Measurements from ENCODE around the gene LAMA3.

DNA sequence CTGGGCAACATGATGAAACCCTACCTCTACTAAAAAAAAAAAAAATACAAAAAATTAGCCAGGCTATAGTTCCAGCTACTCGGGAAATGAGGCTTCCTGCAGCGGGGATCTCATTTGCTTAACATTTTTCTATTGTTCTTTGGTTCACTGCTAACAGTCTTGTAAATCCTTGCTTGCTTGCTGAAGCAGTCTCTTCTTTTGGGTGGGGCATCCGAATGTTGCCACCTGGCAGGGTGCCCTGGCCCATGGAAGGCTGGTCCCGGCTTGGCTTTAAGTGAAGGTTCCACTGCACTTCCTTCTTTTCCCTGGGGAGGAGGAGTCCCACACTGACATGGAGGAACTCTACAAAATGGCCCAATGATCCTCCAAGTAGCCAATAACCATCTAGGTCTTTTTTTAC, 20.5 kb upstream of the LAMA3 start:
- TF ChIP-seq, protein P1, sequence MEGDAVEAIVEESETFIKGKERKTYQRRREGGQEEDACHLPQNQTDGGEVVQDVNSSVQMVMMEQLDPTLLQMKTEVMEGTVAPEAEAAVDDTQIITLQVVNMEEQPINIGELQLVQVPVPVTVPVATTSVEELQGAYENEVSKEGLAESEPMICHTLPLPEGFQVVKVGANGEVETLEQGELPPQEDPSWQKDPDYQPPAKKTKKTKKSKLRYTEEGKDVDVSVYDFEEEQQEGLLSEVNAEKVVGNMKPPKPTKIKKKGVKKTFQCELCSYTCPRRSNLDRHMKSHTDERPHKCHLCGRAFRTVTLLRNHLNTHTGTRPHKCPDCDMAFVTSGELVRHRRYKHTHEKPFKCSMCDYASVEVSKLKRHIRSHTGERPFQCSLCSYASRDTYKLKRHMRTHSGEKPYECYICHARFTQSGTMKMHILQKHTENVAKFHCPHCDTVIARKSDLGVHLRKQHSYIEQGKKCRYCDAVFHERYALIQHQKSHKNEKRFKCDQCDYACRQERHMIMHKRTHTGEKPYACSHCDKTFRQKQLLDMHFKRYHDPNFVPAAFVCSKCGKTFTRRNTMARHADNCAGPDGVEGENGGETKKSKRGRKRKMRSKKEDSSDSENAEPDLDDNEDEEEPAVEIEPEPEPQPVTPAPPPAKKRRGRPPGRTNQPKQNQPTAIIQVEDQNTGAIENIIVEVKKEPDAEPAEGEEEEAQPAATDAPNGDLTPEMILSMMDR (IDR thresholded peaks at IDR 0.05) = no peak
- TF ChIP-seq POLR2A (IDR thresholded peaks at IDR 0.05) (no peak), EP300 (IDR thresholded peaks at IDR 0.05) (no peak)
